HG03342 (cell line): ENCODE measurements around the gene PLA2G2A.
"Not testable (repeated sequence)": the region's sequence is repeated elsewhere in the genome, so short reads cannot be mapped to it uniquely, and the experiment has no call there.

Source experiments
- ATAC-seq: cut with Tn5 transposase; IDR thresholded peaks from one replicate; pipeline ENCODE4 v1.9.1; 2021; ENCODE audit warnings: mild to moderate bottlenecking, moderate library complexity; ENCODE audit not compliant: unreplicated experiment

The PLA2G2A gene

GRCh38 chr1:19979494-19979977, at the start of gene PLA2G2A:
TSS of gene PLA2G2A (minus strand) at chr1:19979618. CDS start at chr1:19978773, 845 bp downstream.
- no peak for ATAC-seq

GRCh38 chr1:20028726-20029125, 49.3 kb upstream of the PLA2G2A start:
- no peak for ATAC-seq

- no peak for ATAC-seq
Observed at GRCh38 chr1:20028125-20028524, 48.7 kb upstream of the PLA2G2A start.

- no peak for ATAC-seq
Observed at GRCh38 chr1:20017741-20018140, 38.3 kb upstream of the PLA2G2A start.

- ATAC-seq = no peak
Observed at GRCh38 chr1:20014153-20014552, 34.7 kb upstream of the PLA2G2A start.

- no peak for ATAC-seq
Observed at GRCh38 chr1:20010016-20010415, 30.6 kb upstream of the PLA2G2A start.

- no peak for ATAC-seq
Observed at GRCh38 chr1:20009212-20009611, 29.8 kb upstream of the PLA2G2A start.

- ATAC-seq = no peak
Observed at GRCh38 chr1:20008391-20008841, 29.0 kb upstream of the PLA2G2A start.

GRCh38 chr1:19998823-19999222, 19.4 kb upstream of the PLA2G2A start:
- not testable (repeated sequence) for ATAC-seq

GRCh38 chr1:19990689-19991088, 11.3 kb upstream of the PLA2G2A start:
- ATAC-seq = no peak

GRCh38 chr1:19990182-19990582, 10.8 kb upstream of the PLA2G2A start:
- not testable (repeated sequence) for ATAC-seq

GRCh38 chr1:19988267-19989006, 9.0 kb upstream of the PLA2G2A start:
- no peak for ATAC-seq

GRCh38 chr1:19987719-19988118, 8.3 kb upstream of the PLA2G2A start:
- ATAC-seq = no peak

GRCh38 chr1:19984409-19985016, 5.1 kb upstream of the PLA2G2A start:
- not testable (repeated sequence) for ATAC-seq

- no peak for ATAC-seq
Observed at GRCh38 chr1:19981507-19982312, 2.3 kb upstream of the PLA2G2A start.

GRCh38 chr1:19981170-19981506, 1.7 kb upstream of the PLA2G2A start:
- ATAC-seq = no peak

GRCh38 chr1:19980314-19980713, 896 bp upstream of the PLA2G2A start:
- ATAC-seq = no peak

GRCh38 chr1:19978143-19978542, 1.3 kb downstream of the PLA2G2A start:
- no peak for ATAC-seq

- no peak for ATAC-seq
Observed at GRCh38 chr1:19976317-19977003, 3.0 kb downstream of the PLA2G2A start.

- no peak for ATAC-seq
Observed at GRCh38 chr1:19975423-19976193, 3.8 kb downstream of the PLA2G2A start.
